Panc1 (cell line): ENCODE measurements around the gene SGSM1. TPM values are rescaled to one million over a fixed set of nuclear protein-coding genes. Genes with fewer than 3 reads are reported as not detected.

Experiments used
- ATAC-seq: fragments of 200-7000 bp; cut with Tn5 transposase; 2 replicates; pipeline ENCODE4 v1.9.1; 2020; ENCODE audit warnings: mild to moderate bottlenecking, moderate library complexity
- BruUV-seq: library from RNA; stranded (reverse); fragments of 400-500 nt; replicated peaks from 2 replicates; lab custom pipeline; 2021; lab: Mats Ljungman, UMichigan
- CTCF ChIA-PET: fragments of 300-600 bp; sonication (Branson Sonifier 250); formaldehyde crosslinking; loops from one replicate; lab custom pipeline; 2022; ENCODE audit warnings: antibody characterized with exemption; lab: Charles Lee
- POLR2A ChIA-PET: fragments of 300-600 bp; sonication (Branson Sonifier 250); formaldehyde crosslinking; loops from one replicate; lab custom pipeline; 2022; ENCODE audit warnings: antibody characterized with exemption; lab: Charles Lee
- DNase-seq: peaks from one replicate; pipeline ENCODE4 v3.0.0-alpha.2; 2010; ENCODE audit warnings: low read depth, low spot score
- H3K27ac ChIP-seq: 2 replicates; pipeline ENCODE4 v1.5.1; 2011; ENCODE audit warnings: mild to moderate bottlenecking, low read length, inconsistent platforms
- H3K27me3 ChIP-seq: fragments of 200-500 bp; sonication (Bioruptor generic); 2 replicates; pipeline ENCODE4 v1.6.0; 2014; ENCODE audit warnings: low read length, inconsistent platforms; ENCODE audit not compliant: control insufficient read depth, insufficient read depth
- H3K36me3 ChIP-seq: fragments of 200-500 bp; sonication (Bioruptor generic); 2 replicates; pipeline ENCODE4 v1.5.1; 2014; ENCODE audit warnings: inconsistent platforms, mild to moderate bottlenecking, low read length, moderate library complexity; ENCODE audit not compliant: control insufficient read depth, insufficient read depth
- H3K4me1 ChIP-seq: 2 replicates; pipeline ENCODE4 v1.5.1; 2011; ENCODE audit warnings: inconsistent platforms, mild to moderate bottlenecking, low read length, moderate library complexity; ENCODE audit not compliant: control insufficient read depth, insufficient read depth
- H3K4me3 ChIP-seq, 2 experiments: 2 replicates each; pipeline ENCODE4 v1.5.1; 2011 to 2012; ENCODE audit warnings: low read depth in 2 of 2, low read length in 2 of 2, mild to moderate bottlenecking in 2 of 2, inconsistent platforms in 1 of 2, moderate library complexity in 1 of 2
- H3K9me3 ChIP-seq: fragments of 200-500 bp; sonication (Bioruptor generic); 2 replicates; pipeline ENCODE4 v1.5.1; 2014; ENCODE audit warnings: low read depth, mild to moderate bottlenecking, inconsistent platforms, low read length, moderate library complexity; ENCODE audit not compliant: control insufficient read depth, insufficient read depth
- POLR2AphosphoS5 ChIP-seq: IDR thresholded peaks from 2 replicates; pipeline ENCODE4 v1.6.1; 2012; ENCODE audit warnings: mild to moderate bottlenecking, low read depth, low read length, moderate library complexity
- SIN3A ChIP-seq: IDR thresholded peaks from 2 replicates; pipeline ENCODE4 v1.6.1; 2012; ENCODE audit warnings: low read depth, mild to moderate bottlenecking, low read length, moderate library complexity, borderline replicate concordance; ENCODE audit not compliant: insufficient read depth
- TCF7L2 ChIP-seq: IDR thresholded peaks from 2 replicates; pipeline ENCODE4 v1.6.1; 2011; ENCODE audit warnings: mild to moderate bottlenecking, low read depth, low read length, inconsistent platforms
- in situ Hi-C: cut with HindIII; loops from 2 replicates; pipeline ENCODE4 v1.10.0; 2016; ENCODE audit warnings: low sequenced_read_pairs, low pct_unique_long_range_greater_than_20kb
- intact Hi-C: fragments of 100-400 bp; cut with micrococcal nuclease; formaldehyde crosslinking; loops from one replicate; pipeline ENCODE4 v1.10.0; 2022; ENCODE audit not compliant: unreplicated experiment
- total RNA-seq: library from RNA; stranded (reverse); gene quantifications from one replicate; pipeline ENCODE4 v1.2.1, GENCODE V29; 2021; ENCODE audit not compliant: unreplicated experiment
- TF ChIP-seq, protein P1 (sequence below): fragments of 450-650 bp; IDR thresholded peaks from 2 replicates; pipeline ENCODE4 v1.5.1; 2017; ENCODE audit warnings: mild to moderate bottlenecking
- TF ChIP-seq, protein P2 (sequence below), 2 experiments: IDR thresholded peaks; 2 replicates each; pipeline ENCODE4 v1.6.1; 2011 to 2012; ENCODE audit warnings: low read depth in 2 of 2, control low read depth in 1 of 2, low read length in 1 of 2, mild to moderate bottlenecking in 1 of 2, moderate library complexity in 1 of 2; ENCODE audit not compliant: insufficient read depth in 1 of 2

The SGSM1 gene
- total RNA-seq, 1 experiment from 2014 or later, result 1.6 TPM

DNA sequence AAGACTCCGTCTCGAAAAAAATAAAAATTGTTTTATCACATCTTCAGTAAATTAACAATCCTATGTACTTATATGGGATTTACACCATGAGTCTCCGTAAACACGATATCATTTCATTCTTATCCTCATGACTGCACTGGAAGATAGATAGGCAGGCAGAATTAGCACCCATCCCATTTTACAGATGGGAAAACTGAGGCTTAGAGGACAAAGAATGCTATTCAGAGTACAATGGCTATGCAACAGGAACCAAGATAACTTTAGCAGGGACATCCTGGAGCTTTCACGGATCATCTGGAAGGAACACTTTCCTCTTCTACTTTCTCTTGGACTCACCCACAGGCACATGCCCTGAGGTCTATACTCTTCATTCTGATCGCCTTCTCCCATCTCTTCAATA is 14.6 kb upstream of the SGSM1 start:
- H3K36me3 ChIP-seq, result no peaks in the 10 kb centered on the region
- no peaks in the 10 kb centered on the region for H3K9me3 ChIP-seq
- ChIA-PET POLR2A (no interaction called here), CTCF (interaction anchor here (1.7 kb wide), 1 partner anchor 12 kb away, joined by 4 read pairs; no protein-coding TSS in a partner anchor)
- TF ChIP-seq SIN3A (no peak), TCF7L2 (no peak), POLR2AphosphoS5 (no peak)
- TF ChIP-seq, protein P1, sequence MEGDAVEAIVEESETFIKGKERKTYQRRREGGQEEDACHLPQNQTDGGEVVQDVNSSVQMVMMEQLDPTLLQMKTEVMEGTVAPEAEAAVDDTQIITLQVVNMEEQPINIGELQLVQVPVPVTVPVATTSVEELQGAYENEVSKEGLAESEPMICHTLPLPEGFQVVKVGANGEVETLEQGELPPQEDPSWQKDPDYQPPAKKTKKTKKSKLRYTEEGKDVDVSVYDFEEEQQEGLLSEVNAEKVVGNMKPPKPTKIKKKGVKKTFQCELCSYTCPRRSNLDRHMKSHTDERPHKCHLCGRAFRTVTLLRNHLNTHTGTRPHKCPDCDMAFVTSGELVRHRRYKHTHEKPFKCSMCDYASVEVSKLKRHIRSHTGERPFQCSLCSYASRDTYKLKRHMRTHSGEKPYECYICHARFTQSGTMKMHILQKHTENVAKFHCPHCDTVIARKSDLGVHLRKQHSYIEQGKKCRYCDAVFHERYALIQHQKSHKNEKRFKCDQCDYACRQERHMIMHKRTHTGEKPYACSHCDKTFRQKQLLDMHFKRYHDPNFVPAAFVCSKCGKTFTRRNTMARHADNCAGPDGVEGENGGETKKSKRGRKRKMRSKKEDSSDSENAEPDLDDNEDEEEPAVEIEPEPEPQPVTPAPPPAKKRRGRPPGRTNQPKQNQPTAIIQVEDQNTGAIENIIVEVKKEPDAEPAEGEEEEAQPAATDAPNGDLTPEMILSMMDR, result no peak
- TF ChIP-seq, protein P2, sequence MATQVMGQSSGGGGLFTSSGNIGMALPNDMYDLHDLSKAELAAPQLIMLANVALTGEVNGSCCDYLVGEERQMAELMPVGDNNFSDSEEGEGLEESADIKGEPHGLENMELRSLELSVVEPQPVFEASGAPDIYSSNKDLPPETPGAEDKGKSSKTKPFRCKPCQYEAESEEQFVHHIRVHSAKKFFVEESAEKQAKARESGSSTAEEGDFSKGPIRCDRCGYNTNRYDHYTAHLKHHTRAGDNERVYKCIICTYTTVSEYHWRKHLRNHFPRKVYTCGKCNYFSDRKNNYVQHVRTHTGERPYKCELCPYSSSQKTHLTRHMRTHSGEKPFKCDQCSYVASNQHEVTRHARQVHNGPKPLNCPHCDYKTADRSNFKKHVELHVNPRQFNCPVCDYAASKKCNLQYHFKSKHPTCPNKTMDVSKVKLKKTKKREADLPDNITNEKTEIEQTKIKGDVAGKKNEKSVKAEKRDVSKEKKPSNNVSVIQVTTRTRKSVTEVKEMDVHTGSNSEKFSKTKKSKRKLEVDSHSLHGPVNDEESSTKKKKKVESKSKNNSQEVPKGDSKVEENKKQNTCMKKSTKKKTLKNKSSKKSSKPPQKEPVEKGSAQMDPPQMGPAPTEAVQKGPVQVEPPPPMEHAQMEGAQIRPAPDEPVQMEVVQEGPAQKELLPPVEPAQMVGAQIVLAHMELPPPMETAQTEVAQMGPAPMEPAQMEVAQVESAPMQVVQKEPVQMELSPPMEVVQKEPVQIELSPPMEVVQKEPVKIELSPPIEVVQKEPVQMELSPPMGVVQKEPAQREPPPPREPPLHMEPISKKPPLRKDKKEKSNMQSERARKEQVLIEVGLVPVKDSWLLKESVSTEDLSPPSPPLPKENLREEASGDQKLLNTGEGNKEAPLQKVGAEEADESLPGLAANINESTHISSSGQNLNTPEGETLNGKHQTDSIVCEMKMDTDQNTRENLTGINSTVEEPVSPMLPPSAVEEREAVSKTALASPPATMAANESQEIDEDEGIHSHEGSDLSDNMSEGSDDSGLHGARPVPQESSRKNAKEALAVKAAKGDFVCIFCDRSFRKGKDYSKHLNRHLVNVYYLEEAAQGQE (IDR thresholded peaks at IDR 0.05; ENCODE audit: insufficient read depth in 1 of 2, low read depth in 2 of 2, low read length in 1 of 2), result no peak
- no peak for ATAC-seq
- H3K4me1 ChIP-seq, result no peaks in the 10 kb centered on the region
- no peak overlapping the region for H3K4me3 ChIP-seq
- no TSS peak for BruUV-seq
- in situ Hi-C loops, result no loop called here
- DNase-seq, result no peak
- H3K27me3 ChIP-seq, result no peaks in the 10 kb centered on the region
- H3K27ac ChIP-seq, result no peak overlapping the region
- intact Hi-C loops, result no loop called here

DNA sequence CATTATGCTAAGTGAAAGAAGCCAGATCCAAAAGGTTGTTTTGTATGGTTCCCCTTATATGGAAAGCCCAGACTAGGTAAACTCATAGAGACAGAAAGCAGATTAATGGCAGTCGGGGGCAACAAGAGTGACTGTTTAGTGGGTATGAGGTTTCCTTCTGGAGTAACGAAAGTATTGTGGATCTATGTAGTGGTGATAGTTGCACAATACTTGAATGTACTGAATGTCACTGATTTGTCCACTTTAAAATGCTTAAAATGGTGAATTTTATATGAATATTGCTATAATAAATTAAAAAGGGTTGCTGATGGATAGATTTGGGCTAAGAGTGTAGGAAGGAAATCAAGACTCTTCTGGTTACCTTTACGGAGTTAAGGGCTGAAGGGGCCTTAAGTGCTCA is 10.0 kb upstream of the SGSM1 start:
- Histone ChIP-seq H3K4me1 (no peaks in the 10 kb centered on the region), H3K27ac (no peak overlapping the region), H3K4me3 (no peak overlapping the region), H3K9me3 (no peaks in the 10 kb centered on the region), H3K36me3 (no peaks in the 10 kb centered on the region), H3K27me3 (no peaks in the 10 kb centered on the region)
- ChIA-PET CTCF (interaction anchor here (0.6 kb wide), 1 partner anchor 55 kb away, joined by 3 read pairs; no protein-coding TSS in a partner anchor), POLR2A (no interaction called here)
- no peak for ATAC-seq
- no peak for TF ChIP-seq POLR2AphosphoS5
- TF ChIP-seq SIN3A, result no peak
- TF ChIP-seq, protein P2 (IDR thresholded peaks at IDR 0.05; ENCODE audit: insufficient read depth in 1 of 2, low read depth in 2 of 2, low read length in 1 of 2), result no peak
- TF ChIP-seq, protein P1, result no peak
- TF ChIP-seq TCF7L2, result no peak
- intact Hi-C loops, result no loop called here
- no TSS peak for BruUV-seq
- in situ Hi-C loops, result no loop called here
- DNase-seq, result no peak
